ENCODE data around the gene MSRB3. TPM values are rescaled to one million over a fixed set of nuclear protein-coding genes. Genes with fewer than 3 reads are reported as not detected.
"Not testable (repeated sequence)": the region's sequence is repeated elsewhere in the genome, so short reads cannot be mapped to it uniquely, and the experiment has no call there.

Gene MSRB3
- total RNA-seq, 3 donors from 2014 or later = 8.1 to 154 (median 18.3) TPM

DNA sequence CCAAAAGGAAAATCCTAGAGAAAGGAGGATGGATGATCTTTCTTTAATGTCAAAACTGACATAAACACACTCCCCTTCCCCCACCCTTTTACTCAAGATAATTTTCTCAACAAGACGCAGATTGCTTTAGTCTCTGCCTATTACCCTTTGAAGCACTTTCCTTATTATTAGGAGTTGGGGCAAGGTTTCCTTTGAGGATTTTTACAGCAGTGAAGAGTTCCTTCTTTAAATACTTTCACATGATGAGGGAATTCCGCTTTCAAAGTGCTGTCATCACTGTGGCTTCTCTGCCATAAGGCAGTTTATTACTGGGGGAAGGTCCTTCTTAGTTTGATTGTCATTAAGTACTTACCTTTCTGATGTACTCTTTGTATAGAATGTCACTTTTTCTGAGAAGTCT lies 172.1 kb downstream of the MSRB3 start:
- TF ChIP-seq, protein P1, sequence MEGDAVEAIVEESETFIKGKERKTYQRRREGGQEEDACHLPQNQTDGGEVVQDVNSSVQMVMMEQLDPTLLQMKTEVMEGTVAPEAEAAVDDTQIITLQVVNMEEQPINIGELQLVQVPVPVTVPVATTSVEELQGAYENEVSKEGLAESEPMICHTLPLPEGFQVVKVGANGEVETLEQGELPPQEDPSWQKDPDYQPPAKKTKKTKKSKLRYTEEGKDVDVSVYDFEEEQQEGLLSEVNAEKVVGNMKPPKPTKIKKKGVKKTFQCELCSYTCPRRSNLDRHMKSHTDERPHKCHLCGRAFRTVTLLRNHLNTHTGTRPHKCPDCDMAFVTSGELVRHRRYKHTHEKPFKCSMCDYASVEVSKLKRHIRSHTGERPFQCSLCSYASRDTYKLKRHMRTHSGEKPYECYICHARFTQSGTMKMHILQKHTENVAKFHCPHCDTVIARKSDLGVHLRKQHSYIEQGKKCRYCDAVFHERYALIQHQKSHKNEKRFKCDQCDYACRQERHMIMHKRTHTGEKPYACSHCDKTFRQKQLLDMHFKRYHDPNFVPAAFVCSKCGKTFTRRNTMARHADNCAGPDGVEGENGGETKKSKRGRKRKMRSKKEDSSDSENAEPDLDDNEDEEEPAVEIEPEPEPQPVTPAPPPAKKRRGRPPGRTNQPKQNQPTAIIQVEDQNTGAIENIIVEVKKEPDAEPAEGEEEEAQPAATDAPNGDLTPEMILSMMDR (IDR thresholded peaks at IDR 0.05) = no peak
- DNase-seq (no peak), ATAC-seq (no peak)
- intact Hi-C loops (cut with DNase I, micrococcal nuclease) = no loop called here
- Histone ChIP-seq H3K4me3 (no peak overlapping the region), H3K4me1 (ENCODE audit: low read depth) (no peaks in the 10 kb centered on the region), H3K9me3 (no peaks in the 10 kb centered on the region), H3K36me3 (ENCODE audit: low read depth) (no peaks in the 10 kb centered on the region)

DNA sequence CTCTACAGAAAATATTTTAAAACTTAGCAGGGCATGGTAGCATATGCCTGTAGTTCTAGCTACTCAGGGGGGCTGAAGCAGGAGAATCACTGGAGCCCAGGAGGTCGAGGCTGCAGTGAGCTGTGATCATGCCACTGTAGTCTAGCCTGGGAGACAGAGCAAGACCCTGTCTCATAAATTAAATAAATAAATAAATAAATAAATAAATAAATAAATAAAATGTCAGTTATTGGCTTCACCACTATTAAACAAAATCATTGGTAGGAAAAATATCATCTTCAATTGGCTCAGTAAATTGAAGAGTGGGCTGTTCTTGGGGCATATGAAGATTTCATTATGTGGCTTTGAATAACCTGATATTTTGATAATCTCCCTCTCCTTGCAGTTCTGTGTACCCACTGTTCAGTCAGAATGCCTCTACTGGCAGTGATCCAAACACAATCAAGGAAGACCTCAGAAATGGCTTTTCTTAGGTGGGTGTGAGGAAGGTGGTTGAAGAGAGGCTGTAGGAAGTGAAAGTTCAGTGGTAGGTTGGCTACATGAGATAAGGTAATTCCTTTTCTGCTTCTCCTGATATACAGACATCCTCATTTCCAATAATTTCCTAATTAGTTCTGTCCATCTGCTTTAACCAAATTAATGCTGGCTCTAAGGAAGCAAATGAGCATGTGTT lies 175.8 kb downstream of the MSRB3 start:
- Histone ChIP-seq H3K9me3 (no peaks in the 10 kb centered on the region), H3K36me3 (ENCODE audit: low read depth) (no peaks in the 10 kb centered on the region), H3K4me3 (no peak overlapping the region), H3K4me1 (ENCODE audit: low read depth) (no peaks in the 10 kb centered on the region)
- intact Hi-C loops (cut with DNase I, micrococcal nuclease) = no loop called here
- DNase-seq (no peak), ATAC-seq (no peak)
- TF ChIP-seq, protein P1 (IDR thresholded peaks at IDR 0.05) = no peak

DNA sequence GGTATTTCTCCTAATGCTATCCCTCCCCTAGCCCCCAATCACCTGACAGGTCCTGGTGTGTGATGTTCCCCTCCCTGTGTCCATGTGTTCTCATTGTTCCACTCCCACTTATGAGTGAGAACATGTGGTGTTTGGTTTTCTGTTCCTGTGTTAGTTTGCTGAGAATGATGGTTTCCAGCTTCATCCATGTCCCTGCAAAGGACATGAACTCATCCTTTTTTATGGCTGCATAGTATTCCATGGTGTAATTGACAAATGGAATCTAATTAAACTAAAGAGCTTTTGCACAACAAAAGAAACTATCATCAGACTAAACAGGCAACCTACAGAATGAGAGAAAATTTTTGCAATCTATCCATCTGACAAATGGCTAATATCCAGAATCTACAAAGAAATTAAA lies 178.9 kb downstream of the MSRB3 start:
- H3K4me3 ChIP-seq; intact Hi-C loops (cut with DNase I, micrococcal nuclease); H3K4me1 ChIP-seq (ENCODE audit: low read depth); ATAC-seq; H3K9me3 ChIP-seq; H3K36me3 ChIP-seq (ENCODE audit: low read depth); DNase-seq: not testable (repeated sequence)

DNA sequence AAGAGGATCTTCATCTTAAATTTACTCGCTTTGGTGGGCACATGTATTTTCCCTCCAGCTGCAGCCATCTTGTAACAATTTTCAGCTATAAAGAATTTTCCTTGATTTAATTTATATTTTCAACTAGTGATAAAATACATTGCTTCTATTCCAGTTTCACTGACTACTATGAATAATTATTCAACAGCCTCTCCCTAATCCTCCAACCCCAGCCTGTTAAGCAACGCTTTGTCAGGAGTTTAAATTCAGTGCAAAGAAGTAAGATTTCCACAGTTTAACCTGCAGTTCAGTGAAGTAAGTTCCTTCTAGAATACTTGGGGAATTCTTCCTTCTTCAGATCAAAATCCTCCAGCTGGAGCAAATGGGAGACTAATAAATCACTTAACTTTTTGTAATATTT lies 180.2 kb downstream of the MSRB3 start:
- intact Hi-C loops (cut with DNase I, micrococcal nuclease) = no loop called here
- H3K36me3 ChIP-seq (ENCODE audit: low read depth) = no peaks in the 10 kb centered on the region

DNA sequence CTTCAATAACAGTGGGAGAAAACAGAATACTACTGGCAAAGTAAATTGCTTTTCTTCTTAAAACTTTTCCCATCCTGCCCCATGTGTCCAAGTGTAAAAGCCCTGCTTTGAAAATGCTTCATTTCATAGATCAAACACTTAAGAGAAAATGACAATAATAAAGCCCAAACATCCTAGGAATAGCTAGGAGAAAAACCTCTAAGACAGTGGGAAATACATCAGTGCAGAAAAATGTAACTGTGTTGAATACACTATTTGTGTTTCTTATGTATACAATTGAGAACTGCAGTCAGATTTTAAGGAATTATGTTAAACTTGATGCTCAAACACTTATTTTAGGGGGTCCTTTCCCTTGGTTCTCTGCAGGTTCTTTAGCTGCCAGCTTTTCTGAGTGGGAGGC lies 181.1 kb downstream of the MSRB3 start:
- Histone ChIP-seq H3K9me3 (no peaks in the 10 kb centered on the region), H3K36me3 (ENCODE audit: low read depth) (no peaks in the 10 kb centered on the region), H3K4me3 (no peak overlapping the region), H3K4me1 (ENCODE audit: low read depth) (no peaks in the 10 kb centered on the region)
- ATAC-seq = no peak
- intact Hi-C loops (cut with DNase I, micrococcal nuclease) = no loop called here
- DNase-seq = no peak
- TF ChIP-seq, protein P1 (IDR thresholded peaks at IDR 0.05) = no peak

More for the DNA sequence above, 180.2 kb downstream of the MSRB3 start:
- Histone ChIP-seq H3K4me3 (no peak overlapping the region), H3K4me1 (ENCODE audit: low read depth) (no peaks in the 10 kb centered on the region), H3K9me3 (no peaks in the 10 kb centered on the region)
- ATAC-seq = no peak
- DNase-seq = no peak
- TF ChIP-seq, protein P1 (IDR thresholded peaks at IDR 0.05) = no peak

DNA sequence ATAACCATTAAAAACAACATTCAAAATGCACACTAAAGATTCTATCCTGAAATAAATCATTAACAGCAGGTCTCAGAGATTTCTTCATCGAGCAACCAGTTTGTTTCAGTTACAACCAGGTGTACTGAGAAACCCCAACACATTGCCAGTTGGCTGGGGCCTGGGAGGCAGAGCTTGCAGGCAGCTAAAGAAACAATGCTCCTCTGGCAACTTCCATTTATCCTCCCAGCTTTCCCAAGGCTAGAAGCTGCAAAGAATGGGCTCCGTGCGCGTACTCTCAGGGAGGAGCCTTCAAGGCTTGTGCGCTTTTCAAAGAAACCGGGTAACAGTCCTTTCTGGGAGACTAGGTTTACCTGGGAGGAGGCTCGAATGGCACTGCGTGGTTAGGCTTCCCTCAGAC lies 181.6 kb downstream of the MSRB3 start:
- Histone ChIP-seq H3K9me3 (no peaks in the 10 kb centered on the region), H3K4me1 (ENCODE audit: low read depth) (no peaks in the 10 kb centered on the region), H3K4me3 (no peak overlapping the region), H3K36me3 (ENCODE audit: low read depth) (no peaks in the 10 kb centered on the region)
- no peak for ATAC-seq
- TF ChIP-seq, protein P1 (IDR thresholded peaks at IDR 0.05) = no peak
- intact Hi-C loops (cut with DNase I, micrococcal nuclease) = no loop called here
- DNase-seq = no peak
